ENCODE measurements around the gene TCEANC2.

The TCEANC2 gene

GRCh38 chr1:54027848-54028247, 25.6 kb upstream of the TCEANC2 start:
- H3K4me3 ChIP-seq (ENCODE audit: low read depth, low read length), result no peak overlapping the region
- no peak for TF ChIP-seq MYC (IDR thresholded peaks at IDR 0.05; ENCODE audit: low read depth, low read length)
- TF ChIP-seq CTCF (IDR thresholded peaks at IDR 0.05; ENCODE audit: low read depth, low read length), result no peak
- no peak for TF ChIP-seq POLR2A (IDR thresholded peaks at IDR 0.05; ENCODE audit: extremely low read depth, insufficient read length)
- no peak for TF ChIP-seq MAX (IDR thresholded peaks at IDR 0.05; ENCODE audit: low read depth, low read length)
- no peak for DNase-seq (ENCODE audit: low read depth)

GRCh38 chr1:54028306-54029251, 24.8 kb upstream of the TCEANC2 start:
- TF ChIP-seq MAX (IDR thresholded peaks at IDR 0.05; ENCODE audit: low read depth, low read length) (no peak), MYC (IDR thresholded peaks at IDR 0.05; ENCODE audit: low read depth, low read length) (no peak), POLR2A (IDR thresholded peaks at IDR 0.05; ENCODE audit: extremely low read depth, insufficient read length) (no peak), CTCF (IDR thresholded peaks at IDR 0.05; ENCODE audit: low read depth, low read length) (no peak)
- no peak overlapping the region for H3K4me3 ChIP-seq (ENCODE audit: low read depth, low read length)
- no peak for DNase-seq (ENCODE audit: low read depth)

GRCh38 chr1:54037476-54037875, 15.9 kb upstream of the TCEANC2 start:
- TF ChIP-seq POLR2A (IDR thresholded peaks at IDR 0.05; ENCODE audit: extremely low read depth, insufficient read length) (no peak), MYC (IDR thresholded peaks at IDR 0.05; ENCODE audit: low read depth, low read length) (no peak)
- H3K4me3 ChIP-seq (ENCODE audit: low read depth, low read length), result no peak overlapping the region
- DNase-seq (ENCODE audit: low read depth), result no peak

GRCh38 chr1:54041806-54042205, 11.6 kb upstream of the TCEANC2 start:
- no peak for DNase-seq (ENCODE audit: low read depth)
- TF ChIP-seq MYC (IDR thresholded peaks at IDR 0.05; ENCODE audit: low read depth, low read length), result no peak
- no peak for TF ChIP-seq POLR2A (IDR thresholded peaks at IDR 0.05; ENCODE audit: extremely low read depth, insufficient read length)
- no peak for TF ChIP-seq CTCF (IDR thresholded peaks at IDR 0.05; ENCODE audit: low read depth, low read length)
- no peak for TF ChIP-seq MAX (IDR thresholded peaks at IDR 0.05; ENCODE audit: low read depth, low read length)
- no peak overlapping the region for H3K4me3 ChIP-seq (ENCODE audit: low read depth, low read length)

GRCh38 chr1:54045496-54045895, 7.9 kb upstream of the TCEANC2 start:
- H3K4me3 ChIP-seq (ENCODE audit: low read depth, low read length), result no peak overlapping the region
- DNase-seq (ENCODE audit: low read depth), result no peak
- TF ChIP-seq POLR2A (IDR thresholded peaks at IDR 0.05; ENCODE audit: extremely low read depth, insufficient read length), result no peak
- TF ChIP-seq MAX (IDR thresholded peaks at IDR 0.05; ENCODE audit: low read depth, low read length), result no peak
- no peak for TF ChIP-seq CTCF (IDR thresholded peaks at IDR 0.05; ENCODE audit: low read depth, low read length)
- TF ChIP-seq MYC (IDR thresholded peaks at IDR 0.05; ENCODE audit: low read depth, low read length), result no peak

- no peak overlapping the region for H3K4me3 ChIP-seq (ENCODE audit: low read depth, low read length)
- TF ChIP-seq POLR2A (IDR thresholded peaks at IDR 0.05; ENCODE audit: extremely low read depth, insufficient read length) (no peak), MYC (IDR thresholded peaks at IDR 0.05; ENCODE audit: low read depth, low read length) (no peak), CTCF (IDR thresholded peaks at IDR 0.05; ENCODE audit: low read depth, low read length) (no peak), MAX (IDR thresholded peaks at IDR 0.05; ENCODE audit: low read depth, low read length) (no peak)
- DNase-seq (ENCODE audit: low read depth), result no peak
Measured at GRCh38 chr1:54046671-54047383, 6.6 kb upstream of the TCEANC2 start.
